SH-SY5Y (cell line): Measurements from ENCODE around the gene NAA20.
A peak's percentile ranks its signal among the peaks of the same experiment; 100 is the strongest.

Experiments used
- GATA2 ChIP-seq: IDR thresholded peaks from 2 replicates; pipeline ENCODE4 v1.6.1; 2011; ENCODE audit warnings: mild to moderate bottlenecking, low read depth, low read length
- GATA3 ChIP-seq: IDR thresholded peaks from 2 replicates; pipeline ENCODE4 v1.6.1; 2011; ENCODE audit warnings: low read depth, mild to moderate bottlenecking, low read length, moderate library complexity

GRCh38 chr20:19968466-19969073, 48.6 kb upstream of the NAA20 start:
- TF ChIP-seq GATA2 (peak; percentile 88), GATA3 (peak; percentile 53)
